Effector CD8-positive, alpha-beta T cell (primary cell): Measurements from ENCODE around the gene INKA2.

Source experiments
- DNase-seq: peaks from one replicate; lab custom pipeline; 2025; lab: John Stamatoyannopoulos, UW

Gene INKA2

GRCh38 chr1:111704240-111704639, 35.0 kb downstream of the INKA2 start:
- no peak for DNase-seq

- no peak for DNase-seq
These were observed 36.6 kb downstream of the INKA2 start for GRCh38 chr1:111702504-111703050.

GRCh38 chr1:111699268-111699667, 39.9 kb downstream of the INKA2 start:
- DNase-seq, result no peak

- no peak for DNase-seq
These were observed 42.9 kb downstream of the INKA2 start for GRCh38 chr1:111696330-111696729.

GRCh38 chr1:111695801-111696200, 43.4 kb downstream of the INKA2 start:
- no peak for DNase-seq

GRCh38 chr1:111691886-111692285, 47.3 kb downstream of the INKA2 start:
- no peak for DNase-seq

GRCh38 chr1:111690306-111690617, 48.9 kb downstream of the INKA2 start:
- DNase-seq, result no peak
